VCaP (cell line): Measurements from ENCODE around the gene TSFM.

Experiments
- H3K27ac ChIP-seq: fragments of 450-650 bp; 2 replicates; pipeline ENCODE4 v1.5.1; 2017
- CTCF ChIP-seq: fragments of 450-650 bp; conservative IDR thresholded peaks from 2 replicates; pipeline ENCODE4 v1.5.1; 2017; ENCODE audit warnings: mild to moderate bottlenecking, moderate library complexity

TSFM gene

DNA sequence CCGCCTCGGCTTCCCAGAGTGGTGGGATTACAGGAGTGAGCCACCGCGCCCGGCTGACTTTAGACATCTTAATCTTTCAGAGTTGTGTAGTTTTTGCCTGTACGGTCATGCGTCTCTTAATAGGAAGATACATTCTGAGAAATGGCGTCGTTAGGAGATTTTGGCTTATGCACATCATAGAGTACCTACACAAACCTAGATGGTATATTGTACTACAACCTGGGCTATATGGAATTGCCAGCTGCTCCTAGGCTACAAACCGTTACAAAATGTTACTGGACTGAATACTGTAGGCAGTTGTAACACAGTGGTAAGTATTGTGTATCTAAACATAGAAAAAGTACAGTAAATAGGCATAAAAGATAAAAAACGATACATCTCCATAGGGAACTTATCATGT, 1.3 kb downstream of the TSFM start:
- H3K27ac ChIP-seq = peak overlapping the region; percentile 82; the same call in 1 of the 2 replicates
- no peak for TF ChIP-seq CTCF

GRCh38 chr12:57793920-57794319, 11.3 kb downstream of the TSFM start:
- H3K27ac ChIP-seq = no peak overlapping the region
- TF ChIP-seq CTCF = no peak

DNA sequence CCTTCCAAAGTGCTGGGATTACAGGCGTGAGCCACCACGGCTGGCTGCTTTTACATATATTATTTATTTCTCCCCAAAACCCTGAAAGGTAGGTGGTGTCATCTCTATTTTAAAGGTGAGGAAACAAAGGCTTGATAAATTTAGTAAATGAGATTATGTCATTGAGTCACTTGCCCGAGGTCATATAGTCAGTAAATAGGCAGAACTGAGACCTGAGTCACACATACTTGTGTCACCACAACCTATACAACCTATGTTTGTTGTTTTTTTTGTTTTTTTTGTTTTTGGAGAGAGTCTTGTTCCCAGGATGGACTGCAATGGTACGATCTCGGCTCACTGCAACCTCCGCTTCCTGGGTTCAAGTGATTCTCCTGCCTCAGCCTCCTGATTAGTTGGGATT, 12.8 kb downstream of the TSFM start:
- no peak for TF ChIP-seq CTCF
- no peak overlapping the region for H3K27ac ChIP-seq

GRCh38 chr12:57796996-57797395, 14.4 kb downstream of the TSFM start:
- TF ChIP-seq CTCF = no peak
- H3K27ac ChIP-seq = no peak overlapping the region

- no peak overlapping the region for H3K27ac ChIP-seq
- TF ChIP-seq CTCF = no peak
Measured at GRCh38 chr12:57797933-57798332, 15.3 kb downstream of the TSFM start.

DNA sequence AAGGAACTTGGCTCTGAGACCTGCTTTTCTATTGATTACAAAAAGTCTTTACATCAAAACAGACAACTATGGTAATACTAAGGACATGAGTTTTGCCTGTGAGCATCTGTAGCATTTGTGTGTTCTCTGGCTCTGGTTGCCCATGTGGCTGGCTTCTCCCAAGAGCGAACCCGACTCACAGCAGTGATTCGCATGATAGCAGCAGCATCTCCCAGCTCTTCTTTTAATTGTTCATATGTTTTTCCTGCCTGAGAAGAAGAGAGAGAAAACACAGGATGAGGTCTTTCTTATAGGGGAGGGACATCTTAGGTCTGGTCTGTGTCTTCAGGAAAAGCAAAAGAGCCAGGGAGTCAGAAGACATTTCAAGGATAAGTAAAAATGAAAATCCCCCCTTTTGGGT, 18.4 kb downstream of the TSFM start:
- no peak for TF ChIP-seq CTCF
- H3K27ac ChIP-seq = no peak overlapping the region

DNA sequence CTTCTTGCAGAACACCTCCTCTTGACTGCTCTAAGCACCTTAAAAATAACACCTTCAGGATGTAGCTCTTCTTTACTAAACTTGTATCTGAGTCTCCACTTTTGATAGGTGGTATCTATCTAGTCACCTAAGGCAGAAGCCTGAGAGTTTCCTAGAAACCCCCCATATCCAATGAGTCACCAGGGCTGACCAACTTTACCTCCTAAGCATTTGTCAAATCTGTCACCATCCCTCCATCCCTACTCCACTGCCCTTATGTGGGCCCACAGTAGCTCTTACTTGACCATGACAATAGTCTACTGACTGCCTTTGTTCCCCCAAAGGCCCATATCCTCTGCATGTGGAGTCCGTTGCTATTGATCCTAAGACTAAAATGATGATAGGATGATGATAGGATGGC, 20.0 kb downstream of the TSFM start:
- H3K27ac ChIP-seq = peak overlapping the region; percentile 37; the same call in 1 of the 2 replicates
- no peak for TF ChIP-seq CTCF
